Ovary (tissue), 3 donors: ENCODE results near the gene IMPDH2.

Experiments
- CTCF ChIP-seq, 3 donors: fragments of 450-650 bp in 2 of 3; fragments of 200-600 bp in 1 of 3; IDR thresholded peaks; one replicate each; pipeline versions ENCODE4 v1.5.1 to v1.8.0; 2016 to 2022; ENCODE audit warnings: antibody characterized with exemption in 3 of 3, mild to moderate bottlenecking in 1 of 3
- EP300 ChIP-seq: sonication (generic); formaldehyde crosslinking; IDR thresholded peaks from one replicate; pipeline ENCODE4 v1.6.1; 2017; ENCODE audit warnings: antibody characterized with exemption
- POLR2A ChIP-seq: fragments of 450-650 bp; IDR thresholded peaks from one replicate; pipeline ENCODE4 v1.6.1; 2017; ENCODE audit warnings: antibody characterized with exemption, mild to moderate bottlenecking, moderate library complexity
- donor health status: DM: no; HTN: no; CAD: no.

GRCh38 chr3:49015072-49015471, 14.1 kb downstream of the IMPDH2 start:
- TF ChIP-seq CTCF (IDR thresholded peaks at IDR 0.05) (no peak), POLR2A (no peak), EP300 (no peak)
